NOMO-1 treated with dmso at 0.1 percent for 144 hours (cell line): ENCODE results near the gene IL11RA.
"Not testable (repeated sequence)": the region's sequence is repeated elsewhere in the genome, so short reads cannot be mapped to it uniquely, and the experiment has no call there.

Experiments
- DNase-seq: peaks from one replicate; lab custom pipeline; 2025; ENCODE audit not compliant: unreplicated experiment; lab: John Stamatoyannopoulos, UW

IL11RA gene

DNA sequence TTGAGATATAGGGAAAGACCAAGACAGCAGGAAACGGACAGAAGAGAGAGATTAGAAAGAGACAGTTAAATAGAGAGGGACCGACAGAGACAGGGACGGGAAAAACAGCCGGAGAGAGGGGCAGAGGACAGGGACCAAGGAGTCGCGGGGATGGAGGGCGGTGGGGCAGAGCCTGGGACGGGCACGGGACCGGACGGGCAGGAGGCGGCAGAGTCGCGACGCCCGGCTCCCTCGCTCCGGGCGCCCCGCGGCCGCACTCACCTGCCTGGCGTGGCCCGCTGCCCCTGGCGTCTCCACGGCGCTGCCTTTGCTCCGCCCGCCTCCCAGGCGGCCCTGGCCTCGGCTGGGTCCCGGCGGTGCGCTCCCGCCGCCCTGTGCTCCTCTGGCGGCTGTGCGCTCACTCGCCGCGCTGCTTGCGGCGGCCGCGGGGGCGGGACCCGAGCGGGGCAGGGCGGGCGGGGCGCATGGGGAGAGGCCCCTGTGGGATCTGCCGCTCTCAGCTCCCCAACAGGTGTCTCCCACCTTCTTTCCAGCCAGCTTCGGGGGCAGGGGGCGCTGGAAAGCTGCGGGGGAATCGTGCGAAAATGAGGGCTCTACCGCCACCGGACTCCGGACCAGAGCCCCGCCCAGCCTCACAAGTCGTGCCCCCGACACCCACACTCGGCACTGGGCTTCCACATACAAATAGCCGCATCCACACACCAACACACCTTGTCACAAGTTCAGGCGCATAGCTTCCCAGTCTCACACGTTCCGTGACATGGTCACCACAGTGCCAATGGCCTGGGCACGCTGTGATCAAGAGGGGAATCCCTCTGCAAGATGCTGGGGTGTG, 23.1 kb upstream of the IL11RA start, which contains the start of gene ARID3C:
TSS of gene ARID3C (minus strand) at position 411 of the 835 bp plus-strand sequence. CDS start 1,052 bp downstream, outside the sequence.
- DNase-seq = no peak

DNA sequence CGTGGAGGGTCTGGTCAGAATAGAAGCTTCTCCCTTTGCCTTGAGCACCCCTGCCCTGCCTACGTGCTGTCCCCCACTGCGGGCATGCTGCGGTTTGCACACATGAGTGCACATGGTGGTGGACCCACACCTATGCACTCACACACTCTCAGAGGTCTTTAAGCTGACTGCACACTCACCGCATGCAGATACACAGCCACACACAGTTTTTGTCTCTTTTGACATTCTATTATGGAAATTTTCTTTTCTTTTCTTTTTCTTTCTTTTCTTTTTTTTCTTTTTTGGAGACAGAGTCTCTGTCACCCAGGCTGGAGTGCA, 22.5 kb upstream of the IL11RA start:
- DNase-seq = no peak

DNA sequence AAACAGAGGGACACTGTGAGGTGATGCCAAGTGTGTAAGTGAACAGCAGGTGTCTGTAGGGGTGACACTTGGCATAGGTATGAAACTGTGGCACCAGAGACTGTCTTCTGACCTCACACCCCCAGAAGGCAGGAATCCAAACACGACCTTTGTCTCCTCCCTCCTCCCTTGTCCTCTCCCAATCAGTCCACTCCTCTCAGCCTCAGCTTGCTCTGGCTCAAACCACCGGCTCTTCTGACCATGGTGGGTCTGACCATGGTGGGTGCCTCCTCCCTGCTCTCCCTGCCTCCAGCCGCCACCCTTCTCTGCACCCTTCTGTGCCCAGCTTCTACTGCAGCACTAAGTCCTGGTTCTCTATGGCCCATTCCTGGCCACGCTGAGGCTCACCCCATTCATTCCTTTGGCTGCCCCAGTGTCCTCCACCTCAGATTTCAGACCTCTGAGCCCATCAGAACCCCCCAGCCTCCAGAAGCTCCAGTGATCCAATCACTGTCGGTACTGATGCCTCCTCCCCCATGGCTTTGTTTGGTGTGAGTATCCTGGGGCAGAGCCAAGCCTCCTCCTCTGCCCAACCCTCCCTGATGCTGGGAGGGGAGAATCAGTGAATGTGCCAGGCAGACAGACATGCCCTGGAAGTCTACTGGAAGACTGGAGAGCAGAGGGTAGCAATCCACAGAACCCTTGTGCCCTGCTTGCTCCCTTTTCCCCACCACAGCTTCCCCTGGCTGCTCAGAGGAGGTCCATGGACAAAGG, 21.4 kb upstream of the IL11RA start:
- no peak for DNase-seq

DNA sequence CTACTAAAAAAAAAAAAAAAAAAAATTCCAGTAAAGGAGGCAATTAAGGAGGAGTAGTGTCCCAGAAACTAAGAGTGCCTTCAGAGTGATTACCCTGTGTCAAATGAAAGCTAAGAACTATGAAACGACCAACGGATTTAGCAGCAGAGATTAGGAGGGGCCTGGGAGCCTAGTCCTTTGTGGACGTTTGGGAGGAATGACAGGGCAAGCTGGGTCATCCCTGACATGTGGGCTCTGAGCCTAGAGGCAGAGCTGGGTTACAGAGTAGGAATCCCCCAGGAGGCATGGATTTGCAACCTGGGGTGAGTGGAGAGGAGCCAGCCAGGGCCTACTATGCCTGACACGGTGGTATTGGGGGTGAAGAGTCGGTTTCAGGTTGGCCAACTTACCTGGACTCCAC, 18.8 kb upstream of the IL11RA start:
- no peak for DNase-seq

DNA sequence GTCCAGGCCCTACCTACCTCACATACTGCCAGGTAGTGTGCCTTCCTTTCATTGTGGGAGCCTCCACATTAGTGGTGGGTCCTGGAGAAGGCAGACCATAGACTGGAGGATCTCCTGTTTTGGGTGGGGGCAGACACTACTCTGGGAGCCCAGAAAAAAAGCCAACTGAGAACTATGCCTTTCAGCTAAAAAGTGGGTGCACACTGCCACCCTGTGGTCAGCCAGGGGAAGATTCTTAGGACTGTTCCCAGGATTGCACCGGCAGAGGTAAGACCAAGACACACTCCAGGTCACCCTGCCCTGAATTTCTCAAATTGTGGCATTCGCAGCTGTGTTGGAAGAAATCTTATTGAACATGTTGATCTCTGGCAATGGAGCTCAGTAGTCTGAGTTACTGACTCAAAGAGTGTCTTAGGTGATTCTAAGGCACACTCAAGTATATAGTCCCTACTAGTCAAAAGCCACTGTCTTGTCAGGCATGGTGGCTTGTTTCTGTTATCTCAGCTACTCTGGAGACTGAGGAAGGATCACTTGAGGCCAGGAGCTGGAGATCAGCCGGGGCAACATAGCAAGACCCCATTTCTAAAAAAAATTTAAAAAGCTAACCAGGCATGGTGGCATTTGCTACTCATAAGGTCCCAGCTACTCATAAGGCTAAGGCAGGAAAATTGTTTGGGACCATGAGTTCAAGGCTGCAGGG, 18.0 kb upstream of the IL11RA start:
- DNase-seq = peak; percentile 53

DNA sequence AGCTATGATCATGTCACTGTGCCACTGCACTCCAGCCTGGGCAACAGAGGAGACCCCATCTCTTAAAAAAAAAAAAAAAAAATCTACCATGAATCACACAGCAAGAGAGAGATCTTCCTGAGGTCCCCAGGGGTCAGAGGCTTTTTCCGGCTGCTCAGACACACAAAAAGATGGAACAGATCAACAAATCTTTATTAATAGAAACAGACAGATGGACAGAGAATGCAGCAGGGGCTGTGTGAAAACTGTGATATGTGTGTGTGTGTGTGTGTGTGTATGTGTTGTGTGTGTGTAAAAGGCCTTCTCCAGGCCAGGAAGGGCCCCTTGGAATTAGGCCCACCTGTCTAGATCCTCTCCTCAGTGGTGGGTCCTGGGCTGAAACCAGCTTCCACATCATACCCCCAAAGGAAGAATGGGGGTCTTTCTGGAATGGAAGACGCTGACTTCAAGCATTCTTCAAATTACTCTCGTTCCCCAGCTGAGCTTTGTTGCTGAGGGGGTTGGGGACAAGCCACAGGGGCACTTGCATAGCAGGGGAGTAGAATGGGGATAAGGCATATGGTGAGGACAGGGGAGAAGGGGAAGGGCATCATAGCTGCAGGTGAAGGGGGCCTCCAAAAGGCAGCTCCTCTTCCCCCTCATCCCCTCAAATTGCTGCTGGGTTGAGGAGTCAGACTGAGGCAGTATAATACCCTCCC, 17.3 kb upstream of the IL11RA start:
- DNase-seq = no peak

DNA sequence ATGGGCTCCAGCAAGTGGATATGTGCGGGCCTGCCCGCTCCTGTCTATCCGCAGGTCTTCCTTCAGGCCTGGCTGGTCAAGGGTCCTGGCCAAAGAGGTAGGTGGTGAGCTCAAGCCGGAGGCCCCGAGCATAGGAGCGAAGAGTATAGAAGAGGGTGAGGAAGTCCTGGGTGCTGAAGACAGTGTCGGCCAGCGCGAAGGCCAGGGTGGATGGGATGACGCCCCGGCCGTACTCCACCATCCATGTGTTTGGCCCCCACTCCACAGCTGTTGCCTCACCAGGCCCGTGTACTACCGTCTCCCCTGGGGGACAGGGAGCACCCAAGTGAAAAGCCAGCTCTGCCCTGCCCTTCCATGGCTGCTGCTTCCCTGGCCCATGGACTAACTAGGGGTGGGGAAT, 16.4 kb upstream of the IL11RA start:
- no peak for DNase-seq

DNA sequence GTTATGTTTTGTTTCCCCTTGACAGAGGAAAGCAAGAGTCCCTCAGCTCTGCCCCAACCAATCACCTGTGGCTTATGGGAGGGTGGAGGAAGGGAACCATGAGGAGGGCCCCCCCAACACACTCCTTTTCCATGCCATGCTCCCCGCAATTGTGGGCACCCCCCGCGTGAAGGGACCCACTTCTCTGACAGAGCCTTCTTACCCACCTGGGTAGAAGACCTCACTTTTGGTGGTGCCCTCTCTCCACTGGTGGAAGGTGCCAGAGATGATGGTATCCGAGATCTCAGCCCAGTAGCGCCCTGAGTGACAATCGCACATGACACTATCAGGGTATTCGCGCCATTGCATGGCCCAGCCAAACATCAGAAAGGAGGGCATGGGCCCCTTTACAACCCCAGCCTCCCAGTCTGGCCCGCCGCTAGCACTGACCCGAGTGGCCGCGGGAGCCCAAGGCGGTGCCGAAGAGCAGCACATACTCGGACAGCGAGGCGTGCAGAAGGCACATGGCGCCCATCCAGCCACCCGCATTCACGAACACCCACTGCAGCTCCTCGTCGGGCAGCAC, 15.1 kb upstream of the IL11RA start:
- no peak for DNase-seq

DNA sequence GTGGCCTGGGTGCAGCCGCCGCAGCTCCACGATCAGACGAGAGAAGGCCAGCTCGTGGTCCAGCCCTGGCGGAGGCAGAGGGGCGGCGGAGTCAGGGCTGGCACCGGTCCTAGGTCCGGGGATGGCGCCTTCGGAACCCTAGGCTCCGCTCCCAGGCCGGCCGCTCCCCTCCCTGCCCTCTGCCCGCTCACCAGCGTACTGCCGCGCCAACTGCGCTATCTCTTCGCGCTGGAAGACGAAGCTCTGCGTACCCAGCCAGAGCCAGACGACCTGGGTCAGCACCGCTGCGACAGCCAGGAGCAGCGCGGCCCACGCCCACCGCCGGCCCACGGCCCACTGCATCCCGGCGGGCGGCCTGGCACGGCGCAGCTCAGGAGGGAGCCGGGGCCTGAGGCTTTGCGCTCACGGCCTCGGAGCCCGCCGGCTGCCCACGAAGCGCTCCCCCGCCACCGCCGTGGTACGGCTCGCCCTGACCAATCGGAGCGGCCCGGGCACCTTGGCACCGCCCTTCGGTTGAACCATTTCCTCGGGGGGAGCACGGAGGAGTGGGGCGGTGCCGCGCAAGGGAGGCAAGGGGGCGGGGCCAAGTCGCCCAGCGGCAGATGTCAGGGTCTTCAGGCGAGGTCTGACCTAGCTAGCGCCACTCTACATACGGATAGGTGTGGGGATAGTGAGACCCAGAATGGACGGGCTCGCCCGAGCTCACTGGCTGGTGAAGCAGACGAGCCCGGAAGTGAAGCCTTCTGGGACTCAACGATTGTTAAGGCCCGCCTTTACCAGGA, 14.4 kb upstream of the IL11RA start, which contains the start of gene SIGMAR1:
TSS of gene SIGMAR1 (minus strand) at position 432 of the 782 bp plus-strand sequence. CDS start at position 342, 90 bp downstream.
- DNase-seq = peak; percentile 95

DNA sequence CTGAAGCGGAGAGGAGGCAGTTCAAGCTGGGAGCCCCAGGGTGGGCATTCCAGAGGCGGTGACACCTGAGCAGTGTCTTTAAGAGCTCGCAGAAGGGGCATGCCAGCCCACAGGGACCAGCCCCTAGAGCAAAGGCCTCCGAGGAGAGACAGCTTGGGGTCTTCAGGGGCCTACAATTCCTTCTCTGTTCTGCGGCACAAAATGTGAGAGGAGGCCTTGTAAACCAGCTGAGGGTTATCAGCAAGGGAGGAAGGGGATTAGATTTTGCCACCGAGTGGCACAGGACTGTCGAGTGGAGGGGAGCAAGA, 13.9 kb upstream of the IL11RA start:
- no peak for DNase-seq

DNA sequence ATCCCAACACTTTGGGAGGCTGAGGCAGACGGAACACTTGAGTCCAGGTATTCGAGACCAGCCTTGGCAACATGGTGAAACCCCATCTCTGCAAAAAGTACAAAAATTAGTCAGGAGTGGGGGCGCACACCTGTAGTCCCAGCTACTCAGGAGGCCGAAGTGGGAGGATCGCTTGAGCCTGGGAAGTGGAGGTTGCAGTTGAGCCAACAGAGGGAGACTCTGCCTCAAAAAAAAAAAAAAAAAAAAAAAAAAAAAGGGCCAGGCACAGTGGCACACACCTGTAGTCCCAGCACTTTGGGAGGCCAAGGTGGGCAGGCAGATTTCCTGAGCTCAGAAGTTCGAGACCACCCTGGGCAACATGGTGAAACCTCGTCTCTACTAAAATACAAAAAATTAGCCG, 12.7 kb upstream of the IL11RA start:
- DNase-seq = not testable (repeated sequence)

DNA sequence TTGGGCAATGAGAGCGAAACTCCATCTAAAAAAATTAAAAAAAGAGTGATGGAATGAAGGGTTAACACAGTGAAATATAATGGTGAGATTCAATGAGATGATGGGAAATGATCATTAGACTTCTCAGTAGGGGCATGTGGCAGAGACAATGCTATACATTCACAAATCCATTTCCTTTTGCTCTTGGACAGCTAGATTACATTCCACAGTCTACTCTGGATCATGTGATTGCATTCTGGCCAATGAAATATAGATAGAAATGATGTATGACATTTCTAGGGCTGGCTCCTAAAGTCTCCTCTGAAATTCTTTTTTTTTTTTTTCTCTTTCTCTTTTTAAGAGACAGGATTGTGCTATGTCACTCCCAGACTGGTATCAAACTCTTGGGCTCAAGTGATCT, 9.3 kb upstream of the IL11RA start:
- DNase-seq = no peak

DNA sequence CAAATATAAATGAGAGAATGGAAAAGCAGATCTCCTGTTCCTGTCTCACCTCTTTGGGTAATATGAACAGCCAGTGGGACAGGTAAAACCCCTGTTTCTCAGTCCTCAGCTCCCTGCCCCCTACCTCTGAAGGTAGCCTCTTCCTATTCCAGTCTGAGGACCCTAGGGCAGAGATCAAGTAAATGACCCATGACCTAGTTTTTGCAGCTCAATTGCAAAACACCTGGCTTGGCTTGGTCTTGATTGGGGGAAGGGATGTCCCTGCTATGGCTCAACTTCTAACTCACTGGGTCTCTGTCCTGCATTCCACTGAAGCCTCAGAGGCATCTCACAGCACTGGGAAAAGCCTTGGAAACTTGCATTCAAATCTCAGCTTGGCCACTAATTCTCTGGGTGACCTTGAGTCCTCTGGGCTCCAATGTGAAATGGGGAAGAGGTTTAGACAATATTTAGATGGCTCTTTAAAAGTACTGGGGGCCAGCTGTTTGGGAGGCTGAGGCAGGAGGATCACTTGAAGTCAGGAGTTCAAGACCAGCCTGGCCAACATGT, 7.1 kb upstream of the IL11RA start:
- no peak for DNase-seq

DNA sequence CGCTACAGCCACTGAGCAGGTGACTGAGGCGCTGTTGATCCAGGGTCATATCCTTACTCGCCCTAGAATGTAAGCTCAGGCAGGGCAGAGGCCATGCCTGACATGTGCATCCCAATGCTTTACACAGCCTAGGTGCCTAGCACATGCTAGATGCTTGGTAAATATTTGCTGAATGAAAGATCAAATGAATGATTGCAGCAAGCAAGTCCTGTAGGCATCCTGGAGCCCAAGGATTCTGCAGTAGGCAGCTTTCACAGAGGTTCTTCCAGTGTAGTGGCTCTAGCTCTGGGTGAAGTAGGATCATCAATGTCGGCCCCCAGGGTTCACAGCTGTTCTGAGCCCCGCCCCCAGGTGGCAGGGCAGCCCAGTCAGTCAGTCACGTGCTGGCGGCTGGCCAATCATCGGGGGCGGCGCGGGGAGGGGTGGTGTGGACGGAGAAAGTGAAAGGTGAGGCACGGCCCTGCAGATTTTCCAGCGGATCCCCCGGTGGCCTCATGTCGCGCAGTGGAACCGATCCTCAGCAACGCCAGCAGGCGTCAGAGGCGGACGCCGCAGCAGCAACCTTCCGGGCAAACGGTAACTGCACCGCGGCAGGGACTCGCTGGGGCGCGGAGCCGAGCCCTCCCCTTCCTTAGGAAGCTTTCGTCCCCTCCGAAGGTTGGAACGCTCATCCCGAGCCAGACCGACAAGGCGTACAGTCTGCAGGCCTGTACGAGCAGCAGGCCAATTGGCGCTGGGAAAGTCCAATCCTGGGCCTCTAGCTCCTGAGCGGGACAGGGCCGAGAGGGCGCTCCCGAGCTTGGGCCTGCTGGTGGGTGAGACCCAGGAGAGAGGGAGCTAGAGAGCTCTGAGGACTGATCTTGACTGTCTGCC, 5.5 kb upstream of the IL11RA start, which contains the start of gene GALT:
TSS of gene GALT (plus strand) at position 465 of the 873 bp plus-strand sequence. CDS start at position 495, 30 bp downstream.
- peak; percentile 93 for DNase-seq

DNA sequence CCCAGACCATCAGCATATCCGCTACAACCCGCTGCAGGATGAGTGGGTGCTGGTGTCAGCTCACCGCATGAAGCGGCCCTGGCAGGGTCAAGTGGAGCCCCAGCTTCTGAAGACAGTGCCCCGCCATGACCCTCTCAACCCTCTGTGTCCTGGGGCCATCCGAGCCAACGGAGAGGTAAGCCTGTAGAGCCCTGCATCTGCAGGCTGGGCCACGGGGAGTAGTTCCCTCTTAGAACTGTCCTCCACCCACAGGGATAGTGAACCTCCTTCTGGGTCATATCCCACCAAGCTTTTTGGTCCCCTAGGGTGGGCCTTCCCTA, 4.9 kb upstream of the IL11RA start:
- DNase-seq = no peak

DNA sequence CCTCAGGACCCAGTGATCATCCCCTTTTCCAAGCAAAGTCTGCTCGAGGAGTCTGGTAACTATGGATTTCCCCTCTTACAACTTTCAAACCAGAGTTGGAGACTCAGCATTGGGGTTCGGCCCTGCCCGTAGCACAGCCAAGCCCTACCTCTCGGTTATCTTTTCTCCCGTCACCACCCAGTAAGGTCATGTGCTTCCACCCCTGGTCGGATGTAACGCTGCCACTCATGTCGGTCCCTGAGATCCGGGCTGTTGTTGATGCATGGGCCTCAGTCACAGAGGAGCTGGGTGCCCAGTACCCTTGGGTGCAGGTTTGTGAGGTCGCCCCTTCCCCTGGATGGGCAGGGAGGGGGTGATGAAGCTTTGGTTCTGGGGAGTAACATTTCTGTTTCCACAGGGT, 4.3 kb upstream of the IL11RA start:
- no peak for DNase-seq

DNA sequence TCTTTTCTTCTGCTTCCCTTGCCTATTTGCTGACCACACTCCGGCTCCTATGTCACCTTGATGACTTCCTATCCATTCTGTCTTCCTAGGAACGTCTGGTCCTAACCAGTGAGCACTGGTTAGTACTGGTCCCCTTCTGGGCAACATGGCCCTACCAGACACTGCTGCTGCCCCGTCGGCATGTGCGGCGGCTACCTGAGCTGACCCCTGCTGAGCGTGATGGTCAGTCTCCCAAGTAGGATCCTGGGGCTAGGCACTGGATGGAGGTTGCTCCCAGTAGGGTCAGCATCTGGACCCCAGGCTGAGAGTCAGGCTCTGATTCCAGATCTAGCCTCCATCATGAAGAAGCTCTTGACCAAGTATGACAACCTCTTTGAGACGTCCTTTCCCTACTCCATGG, 3.3 kb upstream of the IL11RA start:
- DNase-seq = no peak

DNA sequence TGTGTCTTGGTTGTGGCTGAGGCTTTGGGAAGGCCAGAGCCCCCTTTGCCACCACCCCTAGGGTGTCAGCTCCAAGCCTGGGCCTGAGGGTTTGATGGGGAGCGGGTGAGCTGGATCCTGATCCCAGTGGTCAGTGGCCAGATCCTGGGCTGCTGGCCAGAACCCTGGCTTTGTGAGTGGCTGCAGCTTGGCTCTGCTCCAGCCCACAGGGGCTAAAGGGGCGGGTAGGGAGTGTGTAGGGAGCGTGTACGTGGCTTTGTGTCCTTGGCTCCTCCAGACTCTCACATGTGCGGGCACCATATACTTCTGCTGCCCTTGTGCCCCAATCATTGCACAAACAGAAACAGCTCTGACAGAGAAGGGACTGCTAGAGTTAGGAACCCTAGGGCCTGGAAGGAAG, 1.2 kb upstream of the IL11RA start:
- DNase-seq = no peak

DNA sequence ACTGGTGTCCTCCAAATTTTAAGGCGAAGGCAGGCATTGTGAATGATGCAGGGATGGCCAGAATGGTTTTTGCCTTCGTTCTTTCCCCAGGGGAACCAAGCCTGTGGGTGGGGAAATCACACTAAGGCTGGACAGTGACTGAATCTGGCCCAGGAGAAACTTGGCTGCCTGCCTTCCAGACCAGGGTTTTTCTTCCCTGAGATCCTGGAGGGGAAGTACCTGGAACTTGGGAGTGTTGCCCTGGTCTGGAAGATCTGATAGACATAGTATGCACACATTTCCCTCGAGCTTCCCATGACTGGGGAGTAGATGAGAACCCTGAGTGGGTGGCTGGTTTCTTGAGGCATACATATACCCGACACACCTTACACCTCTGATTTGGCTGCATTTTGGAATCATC, 664 bp upstream of the IL11RA start:
- DNase-seq = no peak
